Measurements from ENCODE around the gene PNPT1. TPM values are rescaled to one million over a fixed set of nuclear protein-coding genes. Genes with fewer than 3 reads are reported as not detected.

PNPT1 gene
- total and polyA plus RNA-seq, 2 of the 4 experiments (the other 2 are of a cell fraction): 11.2 to 14.3 TPM

DNA sequence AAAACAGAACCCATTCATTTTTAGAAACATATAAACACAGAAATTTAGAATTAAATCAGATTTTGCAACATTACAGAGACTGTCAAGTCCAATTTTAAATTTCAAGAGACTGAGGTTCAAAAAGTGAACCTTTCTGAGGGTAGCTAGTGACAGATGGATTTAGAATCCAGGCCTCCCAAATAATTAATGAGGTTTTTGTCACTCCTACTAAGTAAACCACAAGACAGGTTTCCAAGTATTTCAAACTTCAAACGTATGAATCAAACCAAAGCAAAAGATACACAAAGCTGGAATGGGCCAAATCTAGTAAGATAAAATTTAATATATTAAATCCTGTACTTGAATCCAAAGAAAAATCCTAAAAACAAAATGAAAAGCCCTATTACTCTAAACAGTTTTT lies 101.5 kb downstream of the PNPT1 start:
- no peak overlapping the region for H4K5ac ChIP-seq (ENCODE audit: low read depth, low read length)
- no peak overlapping the region for H3K14ac ChIP-seq (replicated peaks; ENCODE audit: low read depth, low read length)
- no peak overlapping the region for H3K9ac ChIP-seq (ENCODE audit: low read depth, low read length)
- in situ Hi-C loops (cut with MboI; ENCODE audit: low sequenced_read_pairs): no loop called here
- H2AFZ ChIP-seq (replicated peaks; ENCODE audit: low read length, poor library complexity): no peak overlapping the region
- H2BK120ac ChIP-seq (ENCODE audit: low read depth, low read length): no peak overlapping the region
- H3K27me3 ChIP-seq (ENCODE audit: control insufficient read depth, insufficient read depth, low read length): no peaks in the 10 kb centered on the region
- no peak overlapping the region for H3K56ac ChIP-seq (ENCODE audit: extremely low read depth, insufficient read depth, low read length)
- H4K91ac ChIP-seq (ENCODE audit: insufficient read depth, low read depth, low read length): no peak overlapping the region
- H3K9me1 ChIP-seq (ENCODE audit: insufficient read depth, low read length): no peaks in the 10 kb centered on the region
- H3K4me3 ChIP-seq (ENCODE audit: insufficient read depth, low read depth, low read length): no peak overlapping the region
- no peak for DNase-seq
- H2AK5ac ChIP-seq (ENCODE audit: low read depth, low read length): no peak overlapping the region
- no peak overlapping the region; the same call in 1 of the 2 replicates for H3K4me2 ChIP-seq (ENCODE audit: low read depth, low read length)
- H3K9me3 ChIP-seq (ENCODE audit: control insufficient read depth, insufficient read depth, low read length): no peaks in the 10 kb centered on the region
- H2BK5ac ChIP-seq (ENCODE audit: low read depth, low read length, poor library complexity, severe bottlenecking): no peak overlapping the region
- H3K4me1 ChIP-seq (ENCODE audit: control insufficient read depth, insufficient read depth, low read length): peaks cover 2% of the 10 kb centered on the region; the same call in 1 of the 2 replicates
- POLR2A ChIA-PET (ENCODE audit: unreplicated experiment): no interaction called here
- H3K18ac ChIP-seq (ENCODE audit: low read depth, low read length): no peak overlapping the region
- H4K20me1 ChIP-seq (ENCODE audit: insufficient read depth, low read length): no peaks in the 10 kb centered on the region
- intact Hi-C loops (cut with micrococcal nuclease): no loop called here
- peaks cover 1% of the 10 kb centered on the region; the same call in 1 of the 2 replicates for H3K36me3 ChIP-seq (ENCODE audit: control insufficient read depth, insufficient read depth, low read length)
- peaks cover 6 to 24% of the 10 kb centered on the region in 2 experiments; a peak in 2 of 4 replicates for H3K79me1 ChIP-seq (ENCODE audit: low read depth in 1 of 2, low read length in 2 of 2)
- H3K4ac ChIP-seq (ENCODE audit: low read depth, low read length): no peak overlapping the region
- no peak for TF ChIP-seq POLR2A (IDR thresholded peaks at IDR 0.05; ENCODE audit: low read depth, low read length)
- TF ChIP-seq, protein P1, sequence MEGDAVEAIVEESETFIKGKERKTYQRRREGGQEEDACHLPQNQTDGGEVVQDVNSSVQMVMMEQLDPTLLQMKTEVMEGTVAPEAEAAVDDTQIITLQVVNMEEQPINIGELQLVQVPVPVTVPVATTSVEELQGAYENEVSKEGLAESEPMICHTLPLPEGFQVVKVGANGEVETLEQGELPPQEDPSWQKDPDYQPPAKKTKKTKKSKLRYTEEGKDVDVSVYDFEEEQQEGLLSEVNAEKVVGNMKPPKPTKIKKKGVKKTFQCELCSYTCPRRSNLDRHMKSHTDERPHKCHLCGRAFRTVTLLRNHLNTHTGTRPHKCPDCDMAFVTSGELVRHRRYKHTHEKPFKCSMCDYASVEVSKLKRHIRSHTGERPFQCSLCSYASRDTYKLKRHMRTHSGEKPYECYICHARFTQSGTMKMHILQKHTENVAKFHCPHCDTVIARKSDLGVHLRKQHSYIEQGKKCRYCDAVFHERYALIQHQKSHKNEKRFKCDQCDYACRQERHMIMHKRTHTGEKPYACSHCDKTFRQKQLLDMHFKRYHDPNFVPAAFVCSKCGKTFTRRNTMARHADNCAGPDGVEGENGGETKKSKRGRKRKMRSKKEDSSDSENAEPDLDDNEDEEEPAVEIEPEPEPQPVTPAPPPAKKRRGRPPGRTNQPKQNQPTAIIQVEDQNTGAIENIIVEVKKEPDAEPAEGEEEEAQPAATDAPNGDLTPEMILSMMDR (conservative IDR thresholded peaks at IDR 0.05; ENCODE audit: low read depth, low read length): no peak
- no peak for TF ChIP-seq BHLHE40 (IDR thresholded peaks at IDR 0.05; ENCODE audit: low read depth, low read length)
- TF ChIP-seq RFX5 (IDR thresholded peaks at IDR 0.05; ENCODE audit: low read depth, low read length): no peak
- no peak for TF ChIP-seq CHD1 (IDR thresholded peaks at IDR 0.05; ENCODE audit: low read depth, low read length)
- TF ChIP-seq MAZ (IDR thresholded peaks at IDR 0.05; ENCODE audit: borderline replicate concordance, low read depth, low read length): no peak
- TF ChIP-seq RCOR1 (IDR thresholded peaks at IDR 0.05; ENCODE audit: insufficient replicate concordance, low read length): no peak
- TF ChIP-seq CEBPB (IDR thresholded peaks at IDR 0.05; ENCODE audit: low read depth, low read length): no peak
- TF ChIP-seq MAFK (IDR thresholded peaks at IDR 0.05; ENCODE audit: low read depth, low read length): no peak
- no peak for TF ChIP-seq USF2 (IDR thresholded peaks at IDR 0.05; ENCODE audit: low read depth, low read length)
- no peak for TF ChIP-seq RAD21 (IDR thresholded peaks at IDR 0.05; ENCODE audit: low read length)
- no peak for TF ChIP-seq SMC3 (IDR thresholded peaks at IDR 0.05; ENCODE audit: low read depth, low read length)
- no peak for TF ChIP-seq FOS (IDR thresholded peaks at IDR 0.05; ENCODE audit: low read depth, low read length)
- no peak overlapping the region for H3K23ac ChIP-seq (ENCODE audit: low read depth, low read length)
- H2BK15ac ChIP-seq (ENCODE audit: low read depth, low read length): no peak overlapping the region
- H4K8ac ChIP-seq (ENCODE audit: low read depth in 2 of 2, low read length in 2 of 2): no peak overlapping the region
- H3K27ac ChIP-seq (ENCODE audit: insufficient read depth, low read length): no peak overlapping the region
- H2AK9ac ChIP-seq (replicated peaks; ENCODE audit: low read depth, low read length, poor library complexity): no peak overlapping the region
- CTCF ChIA-PET: interaction anchor here (0.6 kb wide), 1 partner anchor 391 kb away, joined by 3 read pairs; no protein-coding TSS in a partner anchor
- H2BK20ac ChIP-seq (ENCODE audit: low read depth, low read length): no peak overlapping the region
- no CpG with 5 or more reads among the region's 1 CpG for WGBS, 2 experiments (ENCODE audit: extremely low coverage in 2 of 2, insufficient read length in 1 of 2)
- no TSS peak for BruUV-seq (replicated peaks)
- ATAC-seq (ENCODE audit: low read depth): no peak
- dilution Hi-C loops (cut with HindIII; ENCODE audit: low sequenced_read_pairs, unreplicated experiment): no loop called here

Measured in IMR-90 (cell line).